HepG2 (cell line): ENCODE measurements around the gene NEDD8. TPM values are rescaled to one million over a fixed set of nuclear protein-coding genes. Genes with fewer than 3 reads are reported as not detected.
A peak's percentile ranks its signal among the peaks of the same experiment; 100 is the strongest.

Experiments used
- BCL6 ChIP-seq: IDR thresholded peaks from 2 replicates; pipeline ENCODE4 v1.6.1; 2016; ENCODE audit warnings: missing genetic modification reagents, missing compliant biosample characterization
- NR2F1 ChIP-seq, 2 experiments: fragments of 450-650 bp in 1 of 2; formaldehyde crosslinking in 1 of 2; IDR thresholded peaks; 2 replicates each; pipeline versions ENCODE4 v1.5.0 to v1.6.1; 2016 to 2020; ENCODE audit warnings: mild to moderate bottlenecking in 1 of 2, missing compliant biosample characterization in 1 of 2, missing genetic modification reagents in 1 of 2, moderate library complexity in 1 of 2
- RXRA ChIP-seq: sonication (generic); formaldehyde crosslinking; IDR thresholded peaks from 2 replicates; pipeline ENCODE4 v1.5.1; 2020; ENCODE audit warnings: missing genetic modification reagents
- ZFP37 ChIP-seq: sonication (generic); formaldehyde crosslinking; IDR thresholded peaks from 2 replicates; pipeline ENCODE4 v1.4.0; 2020; ENCODE audit warnings: missing genetic modification reagents, borderline replicate concordance
- ZFY ChIP-seq: sonication (generic); formaldehyde crosslinking; IDR thresholded peaks from 2 replicates; pipeline ENCODE4 v1.4.0; 2020; ENCODE audit warnings: missing genetic modification reagents
- ZNF138 ChIP-seq: sonication (generic); formaldehyde crosslinking; IDR thresholded peaks from 2 replicates; pipeline ENCODE4 v1.5.0; 2020; ENCODE audit warnings: mild to moderate bottlenecking, low read depth, missing genetic modification reagents
- ZNF235 ChIP-seq: sonication (generic); formaldehyde crosslinking; IDR thresholded peaks from 2 replicates; pipeline ENCODE4 v1.8.1; 2023; ENCODE audit warnings: mild to moderate bottlenecking, missing genetic modification reagents, borderline replicate concordance
- ZNF33B ChIP-seq: sonication (generic); formaldehyde crosslinking; IDR thresholded peaks from 2 replicates; pipeline ENCODE4 v1.5.1; 2020; ENCODE audit warnings: mild to moderate bottlenecking, missing genetic modification reagents
- ZNF460 ChIP-seq: sonication (generic); formaldehyde crosslinking; IDR thresholded peaks from 2 replicates; pipeline ENCODE4 v1.5.1; 2020; ENCODE audit warnings: missing genetic modification reagents, mild to moderate bottlenecking, borderline replicate concordance
- ZNF572 ChIP-seq: sonication (generic); formaldehyde crosslinking; IDR thresholded peaks from 2 replicates; pipeline ENCODE4 v1.5.1; 2020; ENCODE audit warnings: mild to moderate bottlenecking, missing genetic modification reagents
- ZNF598 ChIP-seq: sonication (generic); formaldehyde crosslinking; IDR thresholded peaks from 2 replicates; pipeline ENCODE4 v1.5.1; 2020; ENCODE audit warnings: mild to moderate bottlenecking, missing genetic modification reagents, borderline replicate concordance
- polyA plus RNA-seq, 8 experiments: library from polyadenylated mRNA; depleted of rRNA in 3 of 8; stranded (reverse) in 7 of 8; unstranded in 1 of 8; fragments of >200 nt; fragmentation: Illumina TruSeq in 4 of 8; extraction: Trizol in 4 of 8; gene quantifications; 2 replicates each; pipeline versions ENCODE4 v1.2.1 to v1.2.3, GENCODE V29; 2011 to 2016; ENCODE audit warnings: low read depth in 4 of 8, missing spikeins in 1 of 8, mixed read lengths in 1 of 8; ENCODE audit not compliant: insufficient read depth in 1 of 8
- total RNA-seq, 5 experiments: library from RNA; depleted of rRNA; stranded (reverse); fragments of >200 nt; fragmentation: Illumina TruSeq; extraction: Trizol; gene quantifications; 2 replicates each; pipeline ENCODE4 v1.2.3, GENCODE V29; 2016; ENCODE audit warnings: low read depth in 1 of 5
- TF ChIP-seq, protein P1 (sequence below), 2 experiments: fragments of 450-650 bp in 1 of 2; sonication (generic) in 1 of 2; formaldehyde crosslinking in 1 of 2; IDR thresholded peaks; 2 replicates each; pipeline versions ENCODE4 v1.6.1 to v1.8.0; 2016 to 2022; ENCODE audit warnings: antibody characterized with exemption in 1 of 2, mild to moderate bottlenecking in 1 of 2, missing genetic modification reagents in 1 of 2
- TF ChIP-seq, protein P2 (sequence below): sonication (generic); formaldehyde crosslinking; IDR thresholded peaks from 2 replicates; pipeline ENCODE4 v1.5.0; 2020; ENCODE audit warnings: missing genetic modification reagents
- TF ChIP-seq, protein P3 (sequence below): sonication (generic); formaldehyde crosslinking; IDR thresholded peaks from 2 replicates; pipeline ENCODE4 v1.4.0; 2020; ENCODE audit warnings: missing genetic modification reagents, mild to moderate bottlenecking, borderline replicate concordance
- TF ChIP-seq, protein P4 (sequence below): sonication (generic); formaldehyde crosslinking; IDR thresholded peaks from 2 replicates; pipeline ENCODE4 v1.4.0; 2020; ENCODE audit warnings: mild to moderate bottlenecking, missing genetic modification reagents

Gene NEDD8
- total and polyA plus RNA-seq, 2 of the 13 experiments (the other 11 are each of a cell fraction or from before 2014, with no cell fraction given), result 535 to 713 TPM

DNA sequence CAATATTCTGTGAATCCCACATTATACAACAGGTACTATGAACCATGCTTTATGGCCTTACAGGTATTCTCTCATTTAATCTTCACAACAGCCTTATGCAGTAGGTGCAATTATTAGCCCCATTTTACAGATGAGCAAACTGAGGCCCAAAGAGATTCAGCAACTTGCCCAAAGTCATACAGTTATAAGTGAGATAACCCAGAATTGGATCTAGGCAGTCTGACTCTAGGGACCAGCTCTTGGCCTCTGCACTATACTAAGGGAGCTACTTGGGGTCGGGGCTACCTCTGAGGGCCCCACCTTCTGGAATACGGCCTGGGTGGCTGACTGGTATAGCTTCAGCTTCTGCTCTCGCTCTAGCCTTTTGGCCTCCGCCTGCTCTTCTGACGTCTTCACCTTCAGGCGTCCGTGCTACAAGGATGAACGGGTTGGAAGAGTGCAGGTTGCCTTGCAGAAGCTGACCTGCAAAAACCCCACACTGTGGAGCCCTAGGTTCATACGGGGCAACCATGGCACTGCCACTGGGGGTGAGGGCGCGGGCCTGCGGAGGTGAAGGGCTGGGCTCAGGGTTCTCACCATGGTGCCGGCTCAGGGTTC is 38.5 kb upstream of the NEDD8 start (continued):
- TF ChIP-seq, protein P1, sequence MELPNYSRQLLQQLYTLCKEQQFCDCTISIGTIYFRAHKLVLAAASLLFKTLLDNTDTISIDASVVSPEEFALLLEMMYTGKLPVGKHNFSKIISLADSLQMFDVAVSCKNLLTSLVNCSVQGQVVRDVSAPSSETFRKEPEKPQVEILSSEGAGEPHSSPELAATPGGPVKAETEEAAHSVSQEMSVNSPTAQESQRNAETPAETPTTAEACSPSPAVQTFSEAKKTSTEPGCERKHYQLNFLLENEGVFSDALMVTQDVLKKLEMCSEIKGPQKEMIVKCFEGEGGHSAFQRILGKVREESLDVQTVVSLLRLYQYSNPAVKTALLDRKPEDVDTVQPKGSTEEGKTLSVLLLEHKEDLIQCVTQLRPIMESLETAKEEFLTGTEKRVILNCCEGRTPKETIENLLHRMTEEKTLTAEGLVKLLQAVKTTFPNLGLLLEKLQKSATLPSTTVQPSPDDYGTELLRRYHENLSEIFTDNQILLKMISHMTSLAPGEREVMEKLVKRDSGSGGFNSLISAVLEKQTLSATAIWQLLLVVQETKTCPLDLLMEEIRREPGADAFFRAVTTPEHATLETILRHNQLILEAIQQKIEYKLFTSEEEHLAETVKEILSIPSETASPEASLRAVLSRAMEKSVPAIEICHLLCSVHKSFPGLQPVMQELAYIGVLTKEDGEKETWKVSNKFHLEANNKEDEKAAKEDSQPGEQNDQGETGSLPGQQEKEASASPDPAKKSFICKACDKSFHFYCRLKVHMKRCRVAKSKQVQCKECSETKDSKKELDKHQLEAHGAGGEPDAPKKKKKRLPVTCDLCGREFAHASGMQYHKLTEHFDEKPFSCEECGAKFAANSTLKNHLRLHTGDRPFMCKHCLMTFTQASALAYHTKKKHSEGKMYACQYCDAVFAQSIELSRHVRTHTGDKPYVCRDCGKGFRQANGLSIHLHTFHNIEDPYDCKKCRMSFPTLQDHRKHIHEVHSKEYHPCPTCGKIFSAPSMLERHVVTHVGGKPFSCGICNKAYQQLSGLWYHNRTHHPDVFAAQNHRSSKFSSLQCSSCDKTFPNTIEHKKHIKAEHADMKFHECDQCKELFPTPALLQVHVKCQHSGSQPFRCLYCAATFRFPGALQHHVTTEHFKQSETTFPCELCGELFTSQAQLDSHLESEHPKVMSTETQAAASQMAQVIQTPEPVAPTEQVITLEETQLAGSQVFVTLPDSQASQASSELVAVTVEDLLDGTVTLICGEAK (IDR thresholded peaks at IDR 0.05), result no peak
- TF ChIP-seq, protein P1 (CRISPR knock-in tag; IDR thresholded peaks at IDR 0.05), result peak; percentile 3; the same call in 1 of the 2 replicates
- TF ChIP-seq, protein P2, sequence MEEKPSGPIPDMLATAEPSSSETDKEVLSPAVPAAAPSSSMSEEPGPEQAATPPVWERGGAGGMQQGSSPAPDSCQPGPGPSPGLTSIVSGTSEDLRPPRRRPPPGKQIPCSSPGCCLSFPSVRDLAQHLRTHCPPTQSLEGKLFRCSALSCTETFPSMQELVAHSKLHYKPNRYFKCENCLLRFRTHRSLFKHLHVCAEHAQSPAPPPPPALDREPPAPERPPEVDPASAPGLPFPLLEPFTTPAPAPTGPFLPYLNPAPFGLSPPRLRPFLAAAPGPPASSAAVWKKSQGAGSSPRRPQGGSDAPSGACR (CRISPR knock-in tag), result no peak
- TF ChIP-seq ZNF572 (CRISPR knock-in tag), result peak; percentile 99
- TF ChIP-seq, protein P3, sequence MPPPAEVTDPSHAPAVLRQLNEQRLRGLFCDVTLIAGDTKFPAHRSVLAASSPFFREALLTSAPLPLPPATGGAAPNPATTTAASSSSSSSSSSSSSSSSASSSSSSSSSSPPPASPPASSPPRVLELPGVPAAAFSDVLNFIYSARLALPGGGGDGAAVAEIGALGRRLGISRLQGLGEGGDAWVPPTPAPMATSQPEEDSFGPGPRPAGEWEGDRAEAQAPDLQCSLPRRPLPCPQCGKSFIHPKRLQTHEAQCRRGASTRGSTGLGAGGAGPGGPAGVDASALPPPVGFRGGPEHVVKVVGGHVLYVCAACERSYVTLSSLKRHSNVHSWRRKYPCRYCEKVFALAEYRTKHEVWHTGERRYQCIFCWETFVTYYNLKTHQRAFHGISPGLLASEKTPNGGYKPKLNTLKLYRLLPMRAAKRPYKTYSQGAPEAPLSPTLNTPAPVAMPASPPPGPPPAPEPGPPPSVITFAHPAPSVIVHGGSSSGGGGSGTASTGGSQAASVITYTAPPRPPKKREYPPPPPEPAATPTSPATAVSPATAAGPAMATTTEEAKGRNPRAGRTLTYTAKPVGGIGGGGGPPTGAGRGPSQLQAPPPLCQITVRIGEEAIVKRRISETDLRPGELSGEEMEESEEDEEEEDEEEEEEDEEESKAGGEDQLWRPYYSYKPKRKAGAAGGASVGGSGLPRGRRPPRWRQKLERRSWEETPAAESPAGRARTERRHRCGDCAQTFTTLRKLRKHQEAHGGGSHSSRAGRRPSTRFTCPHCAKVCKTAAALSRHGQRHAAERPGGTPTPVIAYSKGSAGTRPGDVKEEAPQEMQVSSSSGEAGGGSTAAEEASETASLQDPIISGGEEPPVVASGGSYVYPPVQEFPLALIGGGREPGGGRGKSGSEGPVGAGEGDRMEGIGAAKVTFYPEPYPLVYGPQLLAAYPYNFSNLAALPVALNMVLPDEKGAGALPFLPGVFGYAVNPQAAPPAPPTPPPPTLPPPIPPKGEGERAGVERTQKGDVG (CRISPR knock-in tag), result peak; percentile 43; the same call in 1 of the 2 replicates
- TF ChIP-seq ZFP37, result 0 out of 2 replicates have a peak, but pooled peaks have one; percentile 11
- no peak for TF ChIP-seq ZFY (CRISPR knock-in tag)
- 0 out of 2 replicates have a peak, but pooled peaks have one; percentile 51 for TF ChIP-seq RXRA (CRISPR knock-in tag)
- TF ChIP-seq ZNF138 (CRISPR knock-in tag), result peak; percentile 90
- TF ChIP-seq, protein P4, sequence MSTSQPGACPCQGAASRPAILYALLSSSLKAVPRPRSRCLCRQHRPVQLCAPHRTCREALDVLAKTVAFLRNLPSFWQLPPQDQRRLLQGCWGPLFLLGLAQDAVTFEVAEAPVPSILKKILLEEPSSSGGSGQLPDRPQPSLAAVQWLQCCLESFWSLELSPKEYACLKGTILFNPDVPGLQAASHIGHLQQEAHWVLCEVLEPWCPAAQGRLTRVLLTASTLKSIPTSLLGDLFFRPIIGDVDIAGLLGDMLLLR, result no peak
- TF ChIP-seq BCL6 (CRISPR knock-in tag), result no peak
- TF ChIP-seq ZNF33B (CRISPR knock-in tag), result peak; percentile 96
- TF ChIP-seq NR2F1 (CRISPR knock-in tag; IDR thresholded peaks at IDR 0.05), result peak in 1 of 2 experiments; percentile 5; a peak in 1 of 4 replicates
- no peak for TF ChIP-seq ZNF460
- TF ChIP-seq ZNF235 (CRISPR knock-in tag), result no peak
- TF ChIP-seq ZNF598 (CRISPR knock-in tag), result peak; percentile 68; the same call in 1 of the 2 replicates
